ENCODE results near the gene BIRC6. TPM values are rescaled to one million over a fixed set of nuclear protein-coding genes. Genes with fewer than 3 reads are reported as not detected.

Gene BIRC6
- total RNA-seq, 1 experiment from 2014 or later = 63.1 TPM

- TF ChIP-seq TEAD1 (CRISPR knock-in tag; IDR thresholded peaks at IDR 0.05) = no peak
- no peak for TF ChIP-seq FOXK1 (CRISPR knock-in tag; IDR thresholded peaks at IDR 0.05)
Observed at GRCh38 chr2:32463110-32463509, 106.3 kb downstream of the BIRC6 start (continued).

- Mint-ChIP-seq H3K36me3 (peaks cover 51% of the 10 kb centered on the region), H3K9me3 (no peaks in the 10 kb centered on the region; the same call in 1 of the 2 replicates), H3K27me3 (ENCODE audit: low read depth) (no peaks in the 10 kb centered on the region), H3K27ac (no peak overlapping the region), H3K4me3 (no peak overlapping the region), H3K4me1 (no peaks in the 10 kb centered on the region)
- no peak for DNase-seq (ENCODE audit: low spot score)
- ChIA-PET POLR2A (no interaction called here), CTCF (no interaction called here)
- ATAC-seq = no peak
- TF ChIP-seq OVOL2 (CRISPR knock-in tag; IDR thresholded peaks at IDR 0.05; ENCODE audit: borderline replicate concordance) = no peak
- TF ChIP-seq ZMAT4 (CRISPR knock-in tag; IDR thresholded peaks at IDR 0.05) = no peak
- TF ChIP-seq ZNF121 (CRISPR knock-in tag; IDR thresholded peaks at IDR 0.05) = no peak
- no peak for TF ChIP-seq ESRRA (CRISPR knock-in tag; IDR thresholded peaks at IDR 0.05; ENCODE audit: borderline replicate concordance)
- no peak for TF ChIP-seq PREB (CRISPR knock-in tag; IDR thresholded peaks at IDR 0.05; ENCODE audit: borderline replicate concordance)
- no peak for TF ChIP-seq TEAD4 (CRISPR knock-in tag; IDR thresholded peaks at IDR 0.05)
Observed at GRCh38 chr2:32464431-32464830, 107.6 kb downstream of the BIRC6 start.

- TF ChIP-seq ELF4 (CRISPR knock-in tag; IDR thresholded peaks at IDR 0.05; ENCODE audit: low read depth) = no peak
- TF ChIP-seq ZNF512 (CRISPR knock-in tag; IDR thresholded peaks at IDR 0.05; ENCODE audit: borderline replicate concordance) = no peak
- TF ChIP-seq TEAD1 (CRISPR knock-in tag; IDR thresholded peaks at IDR 0.05) = no peak
- no peak for TF ChIP-seq GRHL2 (CRISPR knock-in tag; IDR thresholded peaks at IDR 0.05; ENCODE audit: insufficient replicate concordance, severe bottlenecking)
- no peak for TF ChIP-seq SMAD3 (CRISPR knock-in tag; IDR thresholded peaks at IDR 0.05; ENCODE audit: borderline replicate concordance)
- TF ChIP-seq EMX1 (CRISPR knock-in tag; IDR thresholded peaks at IDR 0.05) = no peak
- TF ChIP-seq ATF3 (CRISPR knock-in tag; conservative IDR thresholded peaks at IDR 0.05) = no peak
- no peak for TF ChIP-seq TEAD4 (CRISPR knock-in tag; IDR thresholded peaks at IDR 0.05)
- TF ChIP-seq ZNF219 (CRISPR knock-in tag; IDR thresholded peaks at IDR 0.05; ENCODE audit: borderline replicate concordance) = no peak
- TF ChIP-seq CDX4 (CRISPR knock-in tag; IDR thresholded peaks at IDR 0.05; ENCODE audit: borderline replicate concordance) = no peak
- no peak for TF ChIP-seq RORB (CRISPR knock-in tag; IDR thresholded peaks at IDR 0.05)
- no peak for TF ChIP-seq TP53 (CRISPR knock-in tag; IDR thresholded peaks at IDR 0.05)
- no peak for TF ChIP-seq ZSCAN18 (CRISPR knock-in tag; IDR thresholded peaks at IDR 0.05)
- no peak for TF ChIP-seq ZNF671 (CRISPR knock-in tag; IDR thresholded peaks at IDR 0.05)
- TF ChIP-seq HMGA2 (CRISPR knock-in tag; IDR thresholded peaks at IDR 0.05) = no peak
- H3K36me3 Mint-ChIP-seq = peaks cover 37% of the 10 kb centered on the region
- no peaks in the 10 kb centered on the region for H3K27me3 Mint-ChIP-seq (ENCODE audit: low read depth)
- ATAC-seq (no peak), DNase-seq (ENCODE audit: low spot score) (no peak)
- H3K27ac Mint-ChIP-seq = no peak overlapping the region
- no peaks in the 10 kb centered on the region for H3K9me3 Mint-ChIP-seq
- ChIA-PET POLR2A (no interaction called here), CTCF (no interaction called here)
- H3K4me3 Mint-ChIP-seq = no peak overlapping the region
- H3K4me1 Mint-ChIP-seq = no peaks in the 10 kb centered on the region
Observed at GRCh38 chr2:32472605-32473004, 115.8 kb downstream of the BIRC6 start.
